DMS53 treated with DMSO at 0.1 percent for 48 hours (cell line): ENCODE data around the gene SIAH2.
A peak's percentile ranks its signal among the peaks of the same experiment; 100 is the strongest.

Experiments used
- DNase-seq: peaks from one replicate; lab custom pipeline; 2025; ENCODE audit not compliant: unreplicated experiment; lab: John Stamatoyannopoulos, UW

The SIAH2 gene

DNA sequence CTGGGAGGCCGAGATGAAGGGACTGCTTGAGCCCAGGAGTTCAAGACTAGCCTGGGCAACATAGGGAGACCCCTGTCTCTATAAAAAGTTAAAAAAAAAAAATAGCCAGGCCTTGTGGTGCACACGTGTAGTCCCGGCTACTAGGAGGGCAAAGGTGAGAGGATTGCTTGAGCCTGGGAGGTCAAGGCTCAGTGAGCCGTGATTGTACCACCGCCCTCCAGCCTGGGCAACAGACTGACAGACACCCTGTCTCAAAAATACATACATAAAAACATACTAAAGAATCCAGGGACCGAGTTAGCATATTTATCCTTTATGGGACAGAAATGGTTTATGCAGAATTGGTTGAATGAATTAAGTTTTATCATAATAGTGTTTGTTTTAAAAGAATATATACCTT is 13.7 kb downstream of the SIAH2 start:
- no peak for DNase-seq

DNA sequence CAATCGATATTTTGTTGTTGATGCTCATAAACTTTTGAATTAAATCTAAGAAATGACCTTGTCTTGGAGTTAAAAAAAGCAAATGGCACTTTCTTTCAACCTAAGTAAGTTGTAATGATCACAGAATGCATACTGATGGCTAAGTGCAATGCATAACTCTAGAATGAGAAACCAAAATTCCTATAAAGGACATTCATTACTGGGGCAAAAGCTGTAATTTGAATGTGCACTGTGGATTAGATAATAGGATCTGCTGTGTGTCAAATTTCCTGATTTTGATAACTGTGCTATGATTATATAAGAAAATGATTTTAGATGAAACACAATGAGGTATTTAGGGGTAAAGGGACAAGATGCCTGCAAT is 14.3 kb downstream of the SIAH2 start:
- DNase-seq: no peak

DNA sequence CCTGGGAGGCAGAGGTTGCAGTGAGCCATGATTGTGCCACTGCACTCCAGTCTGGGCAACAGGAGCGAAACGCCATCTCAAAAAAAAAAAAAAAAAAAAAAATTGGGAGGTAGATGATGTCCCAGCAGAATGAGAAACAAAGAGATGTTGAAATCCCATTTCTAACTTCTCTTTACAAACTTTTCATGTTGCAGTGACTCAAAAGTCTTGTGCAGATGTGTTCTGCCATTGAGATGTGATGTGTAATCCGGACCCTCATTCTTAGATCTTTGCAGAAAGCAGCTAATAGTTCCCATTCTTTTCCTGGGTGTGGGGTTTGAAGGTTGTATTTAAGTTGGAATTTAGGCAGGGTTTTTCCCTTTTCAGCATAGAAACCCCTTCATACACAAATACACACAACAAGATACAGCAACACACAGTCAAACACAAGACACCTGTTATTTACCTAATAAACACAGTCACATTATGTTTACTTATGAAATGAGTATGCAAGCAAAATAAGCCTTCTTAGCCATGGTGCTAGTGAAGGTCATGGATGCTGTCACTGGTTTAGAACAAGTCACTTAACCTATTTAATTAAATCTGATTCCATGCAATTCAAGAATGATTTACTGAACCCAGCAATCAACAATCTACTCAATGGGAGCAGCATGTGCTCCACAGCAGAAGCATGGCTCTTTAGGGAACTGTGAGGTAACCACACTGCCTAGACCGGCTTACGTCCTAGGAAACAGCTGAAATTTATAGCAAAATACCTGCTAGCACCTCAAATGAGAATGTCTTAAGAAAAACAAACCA is 14.9 kb downstream of the SIAH2 start:
- DNase-seq: peak; percentile 13

DNA sequence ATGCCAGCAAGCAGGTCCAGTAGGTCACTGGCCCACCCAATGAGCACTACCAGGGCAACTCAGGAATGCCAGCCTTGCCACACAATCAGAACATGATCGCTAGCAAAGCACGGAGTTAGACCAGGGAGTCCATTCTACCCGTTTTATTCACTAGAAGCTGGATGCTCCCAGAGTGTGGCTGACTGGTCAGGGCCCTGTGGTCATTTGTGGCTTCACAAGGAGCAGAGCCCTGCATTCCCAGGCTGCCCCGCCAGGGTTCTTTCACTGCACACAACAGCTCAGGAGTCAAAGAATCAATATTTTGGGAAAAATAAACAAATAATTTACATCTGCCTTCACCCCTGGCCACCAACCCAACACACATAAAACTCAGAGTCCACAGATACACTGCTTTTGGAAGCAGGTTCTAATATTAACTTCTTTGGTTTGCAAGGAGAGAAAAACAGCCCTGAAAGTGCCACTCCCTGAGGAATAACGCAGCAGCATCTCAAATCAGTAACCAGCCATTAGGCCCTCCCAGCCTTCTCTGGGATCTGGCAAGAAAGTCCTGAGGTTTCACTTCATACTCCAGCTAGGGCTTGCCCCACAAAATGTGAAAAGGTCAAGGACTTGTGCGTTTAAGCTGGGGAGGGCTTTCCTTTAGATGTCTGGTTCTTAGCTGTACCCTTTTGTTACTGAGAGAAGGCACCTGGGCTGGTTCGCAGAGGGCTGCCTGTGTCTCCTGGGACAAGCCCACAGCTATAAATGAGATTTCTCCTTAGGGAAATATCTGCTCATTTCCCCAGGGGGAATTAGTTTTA is 16.0 kb downstream of the SIAH2 start:
- no peak for DNase-seq

DNA sequence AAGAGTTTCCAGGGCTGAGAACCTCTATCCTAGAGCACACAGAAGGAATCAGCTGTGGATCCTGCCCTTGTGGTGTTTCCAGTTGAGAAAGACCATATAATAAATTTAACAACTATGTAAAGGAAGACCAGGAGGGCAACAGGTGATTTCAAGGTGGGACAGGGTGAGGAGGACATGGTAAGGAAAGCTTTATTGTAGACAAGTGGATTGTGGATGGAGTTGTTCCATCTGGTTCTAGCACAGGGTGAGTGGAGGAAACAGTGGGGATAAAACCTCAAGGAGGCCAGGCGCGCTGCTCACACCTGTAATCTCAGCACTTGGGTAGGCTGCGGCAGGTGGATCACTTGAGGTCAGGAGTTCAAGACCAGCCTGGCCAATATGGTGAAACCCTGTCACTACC is 17.1 kb downstream of the SIAH2 start:
- DNase-seq: no peak

DNA sequence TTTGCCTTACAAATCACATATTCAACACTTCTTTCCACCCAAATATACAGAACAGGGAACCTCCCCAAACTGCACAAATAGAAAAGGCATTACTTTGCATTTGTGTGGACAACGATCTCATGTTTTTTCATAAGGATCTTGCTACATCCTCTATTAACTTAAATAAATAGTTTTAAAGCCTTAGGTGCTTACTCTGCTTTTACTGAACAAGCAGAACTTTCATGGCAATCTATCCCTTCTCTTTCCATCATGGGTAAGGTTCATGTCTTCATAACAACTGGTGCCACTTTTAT is 18.1 kb downstream of the SIAH2 start:
- no peak for DNase-seq

DNA sequence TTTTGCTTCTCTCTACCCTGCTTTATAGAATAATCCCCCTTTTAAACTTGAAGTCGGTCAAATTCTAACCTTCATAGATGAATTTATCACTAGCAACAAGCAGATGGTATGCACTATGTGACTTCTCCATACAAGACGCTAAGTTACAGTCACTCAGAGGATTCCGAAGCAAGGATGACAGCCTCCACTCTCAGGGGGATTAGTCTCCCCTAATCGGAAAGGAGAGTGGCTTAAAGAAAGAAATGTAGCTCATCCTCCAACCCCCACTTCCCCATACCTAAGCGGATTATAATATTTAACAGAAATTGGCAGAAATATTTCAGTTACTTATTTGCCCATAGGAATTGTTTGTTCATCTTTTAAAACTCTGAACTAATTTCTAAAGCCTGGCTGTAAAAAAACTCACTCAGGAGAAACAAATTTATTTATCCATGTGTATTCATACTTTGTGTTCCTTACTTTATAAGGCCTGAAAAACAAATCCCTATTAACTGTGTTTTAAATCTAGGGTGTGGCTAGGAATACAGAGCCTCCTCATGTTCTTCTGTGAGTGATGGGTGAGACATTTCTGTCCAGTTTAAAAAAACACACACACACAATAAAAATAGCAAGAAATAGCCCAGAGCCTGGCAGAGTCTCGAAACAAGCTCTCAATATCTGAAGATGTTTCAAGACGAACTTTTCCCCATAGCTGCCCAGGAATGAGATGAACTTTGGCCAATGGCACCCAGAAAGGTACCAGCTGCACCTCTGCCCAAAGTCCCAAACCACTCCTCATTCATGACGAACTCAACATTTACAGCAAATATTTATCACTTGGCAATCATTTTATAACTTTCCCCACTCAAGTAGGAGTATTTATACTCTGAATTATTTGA is 18.7 kb downstream of the SIAH2 start:
- DNase-seq: no peak

DNA sequence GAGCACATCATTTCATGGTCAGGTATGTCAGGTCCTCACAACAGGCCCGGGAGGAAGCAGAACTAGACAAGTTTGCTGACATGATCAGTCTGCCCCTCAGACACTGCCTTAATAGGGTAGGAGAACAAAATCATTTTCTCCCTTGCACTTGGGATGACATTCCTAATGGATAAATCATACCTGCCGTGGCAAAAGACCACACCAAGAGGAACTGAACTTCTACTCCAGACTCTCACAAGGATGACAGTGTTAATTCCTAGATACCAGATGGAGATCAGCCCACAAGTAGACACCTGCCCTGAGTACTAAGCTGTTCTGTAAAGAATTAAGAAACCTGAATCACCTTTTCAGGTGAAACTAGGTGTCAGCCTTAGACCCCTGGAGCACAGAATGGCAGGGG is 19.5 kb downstream of the SIAH2 start:
- DNase-seq: no peak

DNA sequence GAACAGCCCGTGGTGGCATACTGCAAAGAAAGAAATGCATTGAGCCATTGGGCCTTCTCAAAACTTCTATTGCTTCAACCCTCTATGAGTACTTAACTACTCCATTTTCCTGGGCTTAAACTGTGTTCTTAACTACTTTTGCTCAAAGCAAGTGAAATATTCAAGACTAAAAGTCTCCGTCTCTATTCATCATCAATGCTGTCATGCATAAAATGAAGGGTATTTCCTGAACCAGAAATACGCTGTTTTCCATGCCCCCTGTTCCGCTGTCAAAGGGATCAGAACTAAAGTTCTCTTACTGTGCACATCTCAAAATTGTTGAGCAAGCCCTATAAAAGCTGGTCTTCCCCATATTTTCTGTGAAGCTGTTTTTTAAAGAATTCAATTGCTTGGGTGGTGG is 20.3 kb downstream of the SIAH2 start:
- no peak for DNase-seq

DNA sequence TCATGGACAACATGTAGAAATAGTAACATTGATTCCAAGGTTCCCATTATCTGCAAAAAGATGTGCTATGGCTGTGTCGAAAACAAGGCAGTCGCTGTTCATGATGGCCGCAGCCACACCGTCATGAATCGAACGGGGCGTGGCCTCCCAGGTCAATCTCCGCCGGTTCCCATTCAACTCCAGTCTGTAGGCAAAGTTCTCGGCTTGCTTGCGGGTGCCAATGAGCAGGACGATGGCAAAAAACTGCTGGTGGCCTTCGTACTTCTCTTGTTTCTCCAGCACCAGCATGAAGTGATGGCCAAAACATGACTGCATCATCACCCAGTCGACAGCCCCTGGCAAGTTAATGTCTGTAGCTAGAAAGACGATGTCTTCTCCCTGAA is 20.8 kb downstream of the SIAH2 start:
- DNase-seq: no peak

DNA sequence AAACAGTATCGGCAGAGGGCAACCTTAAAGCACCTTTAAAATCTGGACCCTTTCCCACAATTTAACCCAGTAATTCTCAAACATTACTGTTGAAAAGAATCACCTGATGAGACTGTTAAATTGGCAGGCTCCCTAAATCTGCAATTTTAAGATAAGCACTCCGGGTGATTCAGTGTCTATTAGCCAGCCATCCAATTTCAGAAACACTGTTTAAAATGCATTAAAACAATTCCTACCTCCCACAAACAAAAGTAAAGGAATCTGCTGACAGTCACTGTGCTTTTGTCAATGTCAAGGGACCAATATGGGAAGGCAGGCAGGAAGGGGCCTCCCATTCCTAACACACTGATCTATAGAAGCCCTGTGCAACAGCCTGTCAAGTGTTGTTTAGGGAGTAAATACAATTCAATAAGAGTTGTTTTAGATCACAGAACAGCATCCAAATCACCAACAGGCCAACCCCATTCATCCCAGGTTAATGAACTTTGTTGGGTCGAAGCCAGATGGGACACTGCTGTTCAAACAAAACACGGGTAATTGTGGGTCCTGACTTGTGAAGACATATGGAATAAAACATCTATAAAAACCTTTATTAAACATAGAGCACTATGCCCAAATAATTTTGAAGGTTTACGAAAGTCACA is 21.4 kb downstream of the SIAH2 start:
- DNase-seq: no peak

DNA sequence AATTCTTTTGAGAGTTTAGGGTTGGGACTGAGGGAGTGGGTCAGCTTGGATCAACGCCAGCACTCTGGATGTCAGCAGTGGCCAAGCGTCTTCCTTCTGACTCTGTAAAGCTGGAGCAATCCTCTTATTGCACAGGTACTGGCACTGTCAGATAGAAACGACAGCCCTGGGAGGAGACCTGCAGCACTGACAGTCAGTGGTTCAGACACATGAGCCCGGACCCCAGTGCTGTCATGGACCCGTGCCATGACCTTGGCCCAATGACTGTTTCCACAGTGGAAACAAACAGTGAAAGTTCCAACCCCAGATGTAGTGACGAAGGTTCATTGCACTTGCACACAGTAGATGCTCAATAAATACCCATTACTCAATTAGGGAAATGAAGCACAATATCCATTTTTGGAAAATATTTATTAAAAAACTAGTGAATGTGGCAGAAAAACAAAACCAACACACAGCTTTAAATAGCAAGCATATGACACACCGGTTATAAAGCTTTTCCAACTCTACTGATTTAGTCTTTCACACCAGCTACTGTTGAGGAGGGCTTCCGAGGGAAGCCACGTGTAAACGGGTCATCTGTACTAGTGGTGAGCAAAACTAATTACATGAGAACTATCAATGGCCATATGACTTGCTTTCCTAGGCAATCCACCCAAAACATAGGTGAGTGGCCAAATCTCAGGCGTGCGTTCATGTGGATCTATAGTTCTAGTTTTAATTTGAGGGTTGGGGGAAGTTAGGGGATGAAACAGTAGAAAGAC is 22.1 kb downstream of the SIAH2 start:
- DNase-seq: no peak

DNA sequence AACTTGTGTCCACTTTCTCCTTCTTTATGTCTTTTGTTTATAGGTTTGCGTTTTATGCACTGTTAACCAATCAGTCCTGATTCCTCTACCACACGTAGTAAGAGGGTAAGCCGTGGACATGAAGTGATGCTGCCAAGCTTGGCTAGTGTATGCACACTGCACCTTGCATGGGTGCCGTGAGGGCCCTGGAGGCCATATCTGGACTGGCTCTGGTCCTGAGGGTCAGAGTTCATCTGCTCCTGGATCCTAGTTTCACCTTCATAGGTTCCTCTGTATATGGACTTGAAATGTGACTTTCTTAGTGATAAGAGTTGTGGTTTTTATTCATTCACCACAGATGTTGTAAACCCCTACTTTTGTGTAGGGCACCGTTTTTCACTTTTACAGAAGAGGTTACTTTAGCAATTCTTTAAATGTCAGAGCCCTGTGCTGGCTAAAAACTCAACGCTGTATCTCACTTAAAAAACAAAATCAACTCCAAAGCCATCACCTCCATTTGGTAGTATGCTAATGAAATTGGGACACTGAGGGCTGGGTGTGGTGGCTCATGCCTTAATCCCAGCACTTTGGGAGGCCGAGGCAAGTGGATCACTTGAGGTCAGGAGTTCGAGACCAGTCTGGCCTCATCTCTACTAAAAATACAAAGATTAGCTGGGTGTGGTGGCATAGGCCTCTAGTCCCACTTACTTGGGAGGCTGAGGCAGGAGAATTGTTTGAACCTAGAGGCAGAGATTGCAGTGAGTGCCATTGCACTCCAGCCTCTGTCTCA is 22.9 kb downstream of the SIAH2 start:
- DNase-seq: no peak

DNA sequence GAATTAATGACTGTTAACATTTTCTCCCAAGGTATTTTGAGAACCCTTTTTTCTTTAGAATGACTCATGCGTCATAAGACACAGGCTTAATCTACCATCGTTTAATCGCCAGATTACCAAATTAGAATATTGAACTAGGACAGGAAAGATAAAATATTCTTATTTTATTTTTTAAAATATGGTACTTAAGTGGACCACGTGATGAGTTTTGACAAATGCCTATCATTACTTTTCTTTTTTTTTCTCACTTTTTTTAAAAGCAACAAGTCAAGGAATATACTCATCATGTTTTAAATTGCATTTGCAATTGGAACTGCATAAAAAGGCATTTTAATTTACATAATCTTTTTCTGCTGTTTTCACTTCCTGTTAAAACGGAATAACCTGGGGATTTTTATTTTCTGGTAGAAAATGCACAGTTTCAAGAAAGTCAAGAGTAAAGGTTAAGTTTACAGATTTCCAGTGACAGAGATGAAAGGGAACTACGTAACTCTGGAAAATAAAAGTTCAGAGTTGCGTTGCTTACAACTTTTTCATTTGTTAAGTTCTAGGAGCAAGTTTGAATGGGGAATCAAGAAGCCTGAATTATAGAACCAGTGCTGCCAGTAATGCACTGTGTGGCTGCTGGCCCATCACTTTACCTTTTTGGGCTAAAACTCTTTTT is 23.6 kb downstream of the SIAH2 start:
- DNase-seq: no peak

DNA sequence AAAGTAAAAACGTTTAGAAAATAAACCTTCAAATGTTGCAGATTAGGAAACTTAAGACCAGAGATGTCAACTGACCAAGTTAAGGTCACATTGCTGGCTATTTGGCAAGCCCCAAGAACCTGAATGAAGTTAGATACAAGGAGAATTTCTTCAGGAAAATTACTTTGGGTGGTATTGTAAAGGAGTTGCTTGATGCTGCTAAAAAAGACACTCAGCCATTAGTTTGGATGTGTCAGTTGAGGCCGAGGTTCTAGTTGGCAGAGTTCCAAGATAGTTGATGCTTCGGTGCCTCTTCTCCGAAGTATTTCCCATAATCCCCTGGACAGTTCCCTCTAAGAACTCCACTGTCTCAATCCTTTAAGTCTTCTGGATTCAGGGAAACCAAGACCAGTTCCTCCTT is 24.3 kb downstream of the SIAH2 start:
- DNase-seq: no peak

DNA sequence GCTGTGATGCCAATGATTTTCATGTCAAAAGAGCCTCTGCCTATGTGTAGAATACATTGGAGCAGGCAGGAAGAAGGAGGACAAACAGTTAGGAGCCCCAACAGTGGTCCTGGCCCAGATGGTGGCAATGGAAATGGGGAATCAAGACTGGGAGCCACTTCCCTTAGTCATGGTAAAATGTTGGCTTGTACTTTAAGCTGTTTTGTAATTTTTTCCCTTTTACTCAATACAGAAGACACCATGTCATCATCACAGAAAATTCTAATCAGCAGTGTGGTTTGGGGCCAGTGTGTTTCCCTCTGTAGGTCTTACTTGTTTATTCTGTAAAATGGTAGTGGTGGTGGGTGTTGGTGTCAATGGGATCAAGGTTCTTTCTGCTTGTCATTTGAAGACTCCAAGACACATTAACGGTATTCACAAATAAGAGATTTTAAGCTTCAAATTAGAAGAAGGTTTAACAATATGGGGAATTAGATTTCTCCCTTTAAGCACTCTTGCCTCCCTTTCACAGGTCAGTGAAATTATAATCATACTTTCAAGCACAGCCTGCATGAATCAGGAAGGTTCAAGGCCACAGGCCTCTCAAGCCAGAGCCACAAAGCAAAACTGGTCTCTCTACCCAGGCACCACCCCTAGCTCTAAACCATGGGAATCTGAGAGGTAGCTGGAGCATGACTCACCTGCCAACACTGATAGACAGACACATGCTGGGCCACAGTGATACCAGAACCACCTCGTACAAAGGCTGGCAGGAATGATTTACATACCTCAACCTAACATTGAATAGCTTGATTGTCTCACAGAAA is 24.9 kb downstream of the SIAH2 start:
- no peak for DNase-seq

DNA sequence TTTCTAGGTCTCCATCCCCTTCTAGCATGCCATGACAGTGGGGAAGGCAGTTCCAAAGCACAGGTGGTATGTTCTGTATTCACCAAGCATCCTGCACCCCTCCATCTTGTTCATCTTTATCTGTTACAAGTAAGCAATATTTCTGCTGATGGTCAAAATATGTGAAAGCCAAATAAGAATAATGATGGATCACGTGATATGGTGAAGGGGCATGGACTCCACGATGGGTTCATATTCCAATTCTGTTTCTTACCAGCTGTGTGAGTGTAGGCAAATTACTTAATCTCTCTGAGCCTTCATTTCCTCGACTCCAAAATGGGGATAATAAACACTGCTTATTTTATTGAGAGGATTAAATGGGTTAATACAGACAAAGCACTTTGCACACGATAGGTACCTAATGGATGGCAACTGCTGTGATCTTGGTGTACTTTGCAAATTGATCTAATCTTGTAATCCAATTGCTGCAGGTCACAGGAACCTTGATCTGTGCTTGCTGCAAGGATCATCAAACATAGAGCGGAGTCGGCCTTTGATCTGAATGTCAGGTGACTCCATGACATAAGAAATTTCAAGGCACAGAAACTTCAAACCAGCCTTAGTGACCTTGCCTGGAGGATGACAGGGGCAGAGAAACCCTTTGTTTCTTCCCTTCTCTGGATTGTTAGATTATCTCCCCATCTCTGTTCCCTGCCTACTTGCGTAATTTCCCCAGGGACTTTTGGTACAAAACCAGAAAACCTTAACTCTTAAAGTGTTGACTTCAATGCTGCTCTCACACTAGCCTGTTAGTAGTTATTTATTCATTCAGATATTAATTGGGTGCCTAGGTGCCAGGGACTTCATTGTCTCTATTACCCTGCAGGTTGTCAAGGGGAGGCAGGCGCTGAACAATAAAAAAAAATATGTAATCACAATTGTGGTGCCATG is 25.8 kb downstream of the SIAH2 start:
- DNase-seq: no peak
